ENCODE results near the gene CDH22.

The CDH22 gene

DNA sequence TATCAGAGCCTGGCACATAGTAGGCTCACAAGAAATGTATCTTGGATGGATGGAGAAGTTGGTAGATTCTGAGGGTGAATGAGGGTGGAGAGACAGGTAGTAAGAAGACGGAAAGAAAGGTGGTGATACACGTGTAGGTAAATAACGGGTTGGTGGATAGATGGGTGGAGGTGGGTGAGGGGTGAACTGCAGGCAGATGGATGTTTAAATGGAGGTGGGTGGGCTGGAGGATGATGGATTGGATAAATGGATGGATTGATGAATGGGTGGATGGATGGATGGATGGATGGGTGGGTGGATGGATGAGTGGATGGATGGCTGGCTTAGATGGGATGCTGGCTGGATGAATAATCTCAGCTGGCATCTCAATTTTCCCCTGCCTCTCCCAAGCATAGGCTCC lies 9.9 kb downstream of the CDH22 start:
- no peak for DNase-seq

DNA sequence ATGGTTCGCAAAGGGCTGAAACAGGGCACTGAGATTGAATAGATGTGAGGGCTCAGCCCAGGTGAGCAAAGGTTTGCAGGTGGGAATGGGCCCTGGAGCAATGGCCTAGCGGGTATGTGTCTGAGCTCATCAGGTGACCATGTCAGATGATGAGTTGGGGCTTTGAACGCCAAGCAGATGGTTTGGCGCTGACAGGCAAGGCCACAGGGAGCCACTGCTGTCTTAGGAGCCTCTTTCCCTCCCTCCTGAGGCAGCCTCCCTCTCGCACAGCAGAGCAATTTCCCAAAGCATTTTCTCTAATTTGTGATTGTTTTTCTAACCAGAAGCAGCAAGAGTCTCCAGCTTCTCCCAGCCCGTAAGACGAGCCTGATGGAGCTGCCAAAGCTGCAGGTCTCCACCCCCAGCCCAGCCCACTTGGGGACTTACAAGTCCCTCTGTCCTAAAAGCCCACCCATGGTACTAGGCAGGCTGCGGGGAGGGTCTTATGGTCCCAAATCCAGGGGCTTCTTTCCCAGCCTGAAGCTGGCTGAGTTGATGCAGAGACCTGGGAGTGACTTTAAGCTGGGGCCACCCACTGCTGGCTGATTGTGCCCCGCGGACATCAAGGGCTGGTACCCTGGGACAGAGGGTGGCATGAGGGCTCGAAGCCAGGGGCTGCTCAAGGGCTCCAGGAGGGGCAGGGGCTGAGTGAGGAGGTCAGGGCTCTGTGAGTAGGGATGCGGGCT lies 11.6 kb downstream of the CDH22 start:
- no peak for DNase-seq

DNA sequence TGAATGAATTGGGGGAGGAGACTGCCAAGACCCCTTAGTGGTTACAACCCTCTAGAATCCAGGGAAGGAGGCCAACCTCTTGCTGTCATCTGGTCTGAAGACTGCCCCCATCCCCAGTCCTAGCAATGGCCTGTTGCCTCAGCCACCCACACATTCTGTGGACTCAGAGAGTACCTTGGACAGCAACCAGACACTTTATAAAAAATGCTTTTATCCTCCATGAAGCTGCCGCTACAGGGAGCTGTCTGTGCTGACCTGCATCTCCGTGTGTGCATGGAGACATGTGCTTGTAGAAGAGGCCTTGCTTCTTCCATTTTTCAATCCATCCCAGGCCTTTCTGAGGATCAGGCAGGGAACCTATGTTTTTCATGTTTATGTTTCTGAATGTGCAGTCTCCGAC lies 15.2 kb downstream of the CDH22 start:
- peak in 1 of 5 experiments; percentile 29 for DNase-seq

DNA sequence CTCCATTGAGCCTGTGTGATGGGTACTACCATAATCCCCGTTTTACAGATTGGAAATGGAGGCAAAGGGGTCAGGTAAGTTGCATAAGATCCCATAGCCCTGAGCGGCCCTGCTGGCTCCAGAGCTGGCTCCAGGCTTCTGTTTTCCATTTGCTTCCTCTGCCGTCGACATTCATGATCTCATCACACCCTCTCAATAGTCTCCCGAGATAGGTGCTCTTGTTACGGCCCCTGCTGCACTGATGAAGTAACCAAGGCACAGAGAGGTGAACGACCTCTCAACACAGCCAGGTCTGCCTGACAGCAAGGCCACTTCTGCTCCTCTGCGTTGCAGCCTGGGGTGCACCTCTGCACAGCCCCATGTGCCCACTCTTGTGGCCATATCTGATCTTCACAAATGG lies 16.9 kb downstream of the CDH22 start:
- no peak for DNase-seq

DNA sequence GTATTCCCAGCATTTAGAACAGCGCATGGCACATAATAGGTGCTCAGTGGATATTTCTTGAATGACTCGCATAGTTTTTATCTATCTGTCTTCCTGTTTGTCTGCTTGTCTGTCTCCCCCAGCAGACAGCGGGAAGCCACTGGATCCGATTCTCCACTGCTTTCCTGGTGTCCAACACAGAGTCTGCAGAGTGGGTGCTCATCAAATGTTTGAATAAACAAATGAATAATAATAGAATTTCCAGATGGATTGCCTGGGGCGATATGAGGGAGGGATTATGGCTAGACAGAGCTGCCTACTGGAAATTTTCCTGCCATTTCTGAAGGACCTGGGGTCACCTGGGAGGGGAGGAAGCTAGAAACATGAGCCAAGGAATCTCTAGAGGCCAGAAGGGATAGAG lies 18.9 kb downstream of the CDH22 start:
- no peak for DNase-seq

DNA sequence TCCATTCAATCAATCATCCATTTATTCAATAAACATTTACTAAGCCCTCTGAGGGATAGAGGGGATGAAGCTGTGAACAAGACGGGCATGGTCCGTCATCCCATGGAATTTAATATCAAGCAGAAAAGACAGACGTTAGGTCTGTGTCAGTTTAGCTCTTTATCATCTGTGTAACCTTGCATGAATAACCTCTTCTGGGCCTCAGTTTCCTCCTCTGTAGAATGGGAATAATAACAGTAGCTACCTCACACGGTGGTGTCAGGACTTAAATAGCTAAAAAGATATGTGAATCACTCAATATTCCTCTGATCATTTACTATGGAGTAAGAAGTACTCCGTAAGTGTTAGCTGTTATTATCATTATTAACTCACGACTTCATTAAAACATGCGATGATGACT lies 21.3 kb downstream of the CDH22 start:
- no peak for DNase-seq

DNA sequence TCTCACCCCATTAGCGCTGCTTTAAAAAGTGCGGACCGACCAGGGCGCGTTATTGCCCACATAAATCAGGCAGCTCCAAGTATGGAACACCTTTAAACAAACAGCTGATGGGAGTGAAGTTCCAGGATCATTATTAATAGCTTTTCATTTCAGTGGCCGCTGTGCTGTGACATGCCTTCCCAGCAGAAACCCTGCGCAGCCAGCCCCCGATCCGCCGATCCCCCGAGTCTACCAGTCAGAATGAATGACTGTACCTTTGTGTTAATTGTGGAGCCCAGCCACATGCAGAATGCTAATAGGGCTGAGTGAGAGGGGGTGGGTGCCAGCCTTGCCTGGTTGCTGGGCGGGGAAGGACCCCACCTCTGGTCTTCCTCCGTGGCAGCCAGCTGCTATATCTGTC lies 21.9 kb downstream of the CDH22 start:
- DNase-seq, result no peak

DNA sequence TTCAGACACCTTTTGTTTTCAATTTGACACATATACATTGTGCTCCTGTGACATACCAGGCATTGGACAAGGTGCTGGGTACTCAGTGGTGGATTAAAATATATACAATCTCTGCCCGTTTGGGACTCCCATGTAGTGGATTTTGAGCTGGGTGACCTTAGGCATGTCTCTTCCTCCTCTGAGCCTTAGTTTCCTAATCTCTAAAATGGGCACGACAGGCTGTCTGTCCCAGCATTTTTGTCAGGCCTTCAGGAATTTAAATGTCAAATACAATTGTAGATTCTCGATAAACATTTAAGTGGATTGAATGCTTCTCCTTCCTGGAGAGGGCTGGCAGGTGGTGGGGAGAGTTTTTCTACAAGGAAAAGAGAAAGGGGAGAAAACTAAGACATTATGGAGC lies 22.6 kb downstream of the CDH22 start:
- DNase-seq, result no peak

DNA sequence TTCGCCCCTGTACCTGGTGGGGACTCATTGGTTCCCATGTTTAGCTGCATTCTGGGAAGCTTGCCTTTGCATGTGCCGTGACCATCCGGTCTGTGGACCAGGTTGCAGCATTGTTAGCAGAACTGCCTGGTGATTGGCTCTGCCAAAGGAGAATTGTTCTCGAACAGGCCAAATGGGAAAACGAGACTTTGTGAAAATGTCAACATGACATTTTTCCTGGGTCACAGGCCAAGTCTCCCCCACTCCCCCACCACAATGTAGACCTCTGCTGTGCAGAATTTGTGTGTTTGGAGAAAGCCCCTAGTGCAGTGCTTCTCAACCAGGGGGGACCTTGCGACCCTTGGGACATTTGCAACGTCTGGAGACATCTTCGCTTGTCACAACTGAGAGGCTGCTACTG lies 23.2 kb downstream of the CDH22 start:
- DNase-seq, result no peak

DNA sequence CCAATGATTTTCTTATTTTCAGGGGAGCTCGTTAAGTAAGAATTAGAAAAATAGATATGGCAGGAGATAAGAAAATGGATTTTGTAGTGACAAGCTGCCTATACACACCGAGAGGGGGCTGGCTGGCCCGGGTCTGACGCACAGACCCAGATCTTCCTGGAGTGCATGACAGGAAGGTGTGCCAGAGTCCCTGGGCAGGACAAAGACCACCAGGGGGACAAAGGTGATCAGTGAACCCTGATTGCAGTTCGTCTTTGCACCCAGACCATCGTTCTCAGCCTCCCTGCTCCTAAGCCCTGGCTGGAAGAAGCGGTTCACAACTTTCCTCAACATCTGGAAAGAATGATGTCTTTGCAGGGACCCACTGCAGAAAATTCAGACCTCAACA lies 24.3 kb downstream of the CDH22 start:
- DNase-seq, result no peak

DNA sequence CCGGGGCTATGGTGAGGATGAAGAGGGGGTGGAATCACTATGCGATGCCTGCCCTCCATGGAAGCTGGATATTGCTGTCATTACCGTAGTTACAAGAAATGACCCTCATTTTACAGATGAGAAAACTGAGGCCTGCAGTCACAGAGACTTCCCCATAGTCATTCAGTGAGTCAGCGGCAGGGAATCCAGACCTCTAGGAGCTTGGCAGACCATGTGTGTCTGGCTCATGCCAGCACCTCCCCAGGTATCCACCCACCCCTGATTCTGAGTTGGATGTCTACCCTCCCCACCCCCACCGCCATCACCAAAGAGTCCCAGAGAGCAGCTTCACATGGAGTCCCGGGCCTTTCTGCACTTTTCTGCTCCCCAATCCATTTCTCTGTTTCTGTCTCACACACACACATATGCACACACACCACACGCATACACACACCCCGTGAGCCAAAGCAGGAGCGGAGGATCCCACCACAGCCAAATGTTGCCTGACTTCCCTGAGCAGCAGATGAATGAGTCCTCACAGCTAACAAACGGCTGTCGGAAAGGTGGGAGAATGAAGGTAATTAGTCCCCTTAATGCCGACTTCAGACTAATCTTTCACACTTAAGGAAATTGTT lies 24.8 kb downstream of the CDH22 start:
- DNase-seq, result no peak

DNA sequence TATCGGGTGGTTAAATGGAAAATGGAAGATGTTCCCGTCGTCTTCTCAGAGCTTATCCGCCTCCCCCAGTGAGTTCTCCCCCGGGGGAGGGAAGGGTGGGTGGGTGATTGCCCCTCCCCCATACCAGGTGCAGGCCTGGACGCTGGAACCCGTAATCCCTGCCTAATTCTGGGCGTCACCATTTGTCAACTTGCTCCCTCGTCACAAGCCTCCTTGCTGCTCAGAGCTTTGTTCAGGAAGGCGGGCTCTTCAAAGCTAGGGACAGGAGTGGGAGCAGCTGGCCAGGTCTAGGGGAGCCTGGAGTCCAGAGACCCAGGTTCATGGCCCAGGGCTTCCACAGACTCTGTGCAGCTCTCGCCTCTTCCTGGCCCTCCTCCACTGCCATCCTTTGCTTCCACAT lies 25.6 kb downstream of the CDH22 start:
- no peak for DNase-seq

DNA sequence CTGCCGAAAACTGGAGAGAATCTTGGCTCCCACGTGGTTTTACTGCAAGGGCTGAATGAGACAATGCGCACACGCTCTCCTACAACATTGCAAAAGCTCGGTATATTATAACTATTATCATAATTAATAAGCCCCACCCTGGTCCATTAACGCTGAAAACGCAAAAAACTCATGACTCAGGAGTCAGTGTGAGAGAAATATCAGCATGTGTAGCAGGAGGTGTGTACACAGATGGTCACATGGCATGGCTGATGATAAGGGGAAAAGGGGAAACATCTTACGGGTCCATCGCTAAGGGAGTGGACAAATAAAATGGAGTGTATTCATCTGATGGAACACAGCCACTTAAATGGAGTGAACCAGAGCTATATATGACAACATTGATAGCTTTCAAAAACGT lies 29.2 kb downstream of the CDH22 start:
- no peak for DNase-seq

DNA sequence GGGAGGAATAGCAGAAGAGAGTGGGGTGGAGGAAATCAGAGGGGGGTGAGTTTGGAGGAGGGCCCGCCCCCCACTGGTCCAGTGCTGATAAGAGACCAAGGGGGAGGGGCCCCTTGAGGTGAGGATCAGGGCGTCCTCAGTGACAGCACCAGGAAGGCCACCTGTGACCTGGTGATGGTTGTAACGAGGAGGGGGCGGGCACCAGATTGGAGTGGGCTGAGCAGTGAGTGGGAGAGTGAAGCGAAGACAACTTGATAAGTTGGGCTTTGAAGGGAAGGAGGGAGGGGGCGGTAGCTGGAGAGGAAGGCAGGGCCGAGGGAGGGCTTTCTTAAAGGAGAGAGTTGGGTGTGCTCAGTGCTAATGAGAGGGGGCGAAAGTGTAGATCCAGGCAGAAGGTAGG lies 30.7 kb downstream of the CDH22 start:
- no peak for DNase-seq

DNA sequence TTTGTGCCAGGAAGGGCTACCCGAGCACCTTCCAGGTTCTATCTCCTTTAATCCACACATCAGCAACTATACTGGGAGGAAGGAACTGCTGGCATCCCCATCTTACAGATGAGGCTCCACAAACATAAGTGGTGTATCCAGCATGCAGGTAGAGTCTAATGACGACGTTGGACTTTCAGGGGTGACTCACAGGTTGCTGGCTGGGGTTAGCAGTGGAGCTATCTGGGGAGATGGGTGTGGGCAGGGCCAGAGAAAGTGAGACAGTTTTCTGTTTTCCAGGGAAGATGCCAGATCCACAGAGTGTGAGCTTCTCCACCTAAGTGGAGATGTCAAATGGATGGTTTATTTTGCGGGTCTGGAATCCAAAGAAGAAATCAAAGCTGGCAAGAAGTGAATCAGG lies 31.8 kb downstream of the CDH22 start:
- DNase-seq, result no peak

DNA sequence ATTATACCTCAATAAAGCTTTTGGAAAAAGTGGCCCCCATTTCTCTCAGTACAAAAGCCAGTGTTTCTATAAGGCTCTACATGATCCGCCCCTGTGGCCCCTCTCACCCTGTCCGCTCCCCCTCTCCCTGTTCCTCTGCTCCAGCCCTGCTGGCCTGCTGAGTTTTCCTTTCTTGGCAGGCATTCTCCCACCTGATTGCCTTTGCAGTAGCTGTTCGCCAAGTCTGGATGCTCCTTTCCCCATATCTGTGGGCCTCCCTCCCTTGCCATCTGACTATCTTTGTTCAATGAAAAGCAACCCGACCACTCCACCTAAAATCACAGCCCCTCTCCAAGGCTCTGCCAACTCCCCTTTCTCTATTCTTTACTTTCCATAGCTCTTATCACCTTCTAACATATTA lies 33.2 kb downstream of the CDH22 start:
- no peak for DNase-seq

DNA sequence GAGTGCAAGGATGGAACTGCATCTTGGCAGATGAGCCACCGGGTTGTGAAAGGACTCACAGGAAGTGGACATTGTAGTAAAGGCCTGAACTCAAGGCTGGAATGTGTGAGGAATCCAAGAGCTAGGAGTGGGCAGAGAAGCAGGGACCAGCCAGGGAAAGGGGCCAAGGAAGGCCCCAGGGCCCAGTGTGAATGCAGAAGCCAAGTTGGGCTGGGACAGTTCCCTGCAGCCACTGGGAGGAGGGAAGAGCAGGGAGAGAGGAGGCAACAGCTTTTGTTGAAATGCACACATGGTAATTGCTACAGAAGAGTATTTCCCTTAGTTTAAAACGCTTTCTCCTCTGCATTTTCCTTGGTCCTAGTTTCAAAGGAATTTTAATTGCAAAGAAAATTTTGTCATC lies 34.6 kb downstream of the CDH22 start:
- no peak for DNase-seq

DNA sequence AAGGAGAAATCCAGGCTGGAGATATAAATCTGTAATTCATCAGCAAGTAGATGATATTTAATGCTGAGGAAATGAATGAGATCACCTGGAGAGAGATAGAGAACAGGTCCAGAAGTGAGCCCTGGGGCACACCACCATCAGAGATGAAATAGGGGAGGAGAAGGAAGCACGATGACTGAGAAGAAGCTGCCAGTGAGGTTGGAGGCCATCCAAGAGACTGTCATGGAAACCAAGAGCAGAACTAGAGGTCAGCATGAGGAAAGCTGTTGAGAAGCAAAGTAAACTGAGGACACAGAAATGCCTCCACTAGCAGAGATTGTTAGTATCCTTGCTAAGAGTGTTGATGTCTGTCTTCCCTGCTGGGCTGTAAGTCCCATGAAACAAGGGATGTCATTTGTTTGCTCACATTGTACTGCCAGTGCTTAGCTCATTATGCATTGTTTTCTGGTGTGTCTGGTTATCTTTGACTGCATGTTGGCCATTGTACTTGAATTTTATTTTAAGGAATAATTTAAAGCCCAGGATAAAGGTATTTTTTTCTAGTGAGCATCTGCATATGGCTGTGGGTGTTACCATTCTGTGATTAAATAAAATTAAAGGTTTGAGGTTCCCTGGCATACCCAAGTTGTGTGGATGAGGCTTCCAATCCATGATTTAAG lies 35.8 kb downstream of the CDH22 start:
- DNase-seq, result no peak

DNA sequence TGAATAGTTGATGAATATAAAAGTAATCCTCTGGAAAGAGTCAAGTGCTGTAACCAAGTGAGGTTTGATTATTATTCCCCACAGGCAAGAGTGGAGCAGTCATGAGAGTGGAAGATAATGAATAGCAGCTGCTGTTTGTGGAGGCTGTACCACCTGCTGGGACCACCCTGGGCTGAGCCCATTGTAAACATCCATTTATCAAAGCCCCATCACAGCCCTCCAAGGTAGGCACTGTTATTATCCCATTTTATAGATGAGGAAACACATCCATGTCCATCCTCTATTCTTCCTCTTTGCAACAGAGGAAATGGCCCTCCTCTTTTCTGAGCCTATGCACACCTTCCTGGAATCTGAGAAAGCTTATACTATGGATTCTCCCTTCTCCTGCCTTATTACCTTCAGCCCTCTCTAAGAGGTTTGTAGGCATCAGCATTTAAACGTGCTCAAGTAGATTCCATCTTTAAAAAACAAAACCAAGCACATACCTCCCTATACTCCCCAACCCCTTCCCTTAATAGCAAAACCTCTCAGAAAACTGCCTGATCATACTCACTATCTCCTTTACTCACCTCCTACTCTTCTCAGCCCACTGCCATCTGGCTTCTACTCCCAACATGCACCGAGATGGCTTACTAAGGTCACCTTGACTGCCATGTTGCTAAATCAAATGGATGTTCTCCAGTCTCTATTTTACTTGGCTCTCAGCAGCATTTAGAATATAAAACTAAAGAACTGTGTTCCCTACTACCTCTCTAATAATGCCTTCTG lies 37.1 kb downstream of the CDH22 start:
- DNase-seq, result no peak

DNA sequence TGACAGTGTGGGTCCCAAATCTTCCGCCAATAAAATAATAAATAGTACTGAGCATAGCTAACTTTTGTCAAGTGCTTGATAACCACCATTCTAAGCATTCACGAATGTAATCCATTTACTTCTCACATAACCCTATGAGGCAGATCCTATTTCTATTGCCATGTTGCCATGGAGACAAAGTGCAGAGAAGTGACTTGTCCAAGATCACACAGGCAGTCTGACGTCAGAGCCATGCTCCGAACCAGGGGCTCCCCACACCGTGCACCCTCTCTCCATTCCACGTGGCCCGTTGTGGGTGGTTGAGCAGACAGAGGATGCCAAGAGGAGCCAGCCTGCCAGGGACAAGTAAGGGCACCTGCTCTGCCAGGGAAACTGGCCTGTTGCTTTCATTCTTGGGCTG lies 38.9 kb downstream of the CDH22 start:
- DNase-seq, result no peak

DNA sequence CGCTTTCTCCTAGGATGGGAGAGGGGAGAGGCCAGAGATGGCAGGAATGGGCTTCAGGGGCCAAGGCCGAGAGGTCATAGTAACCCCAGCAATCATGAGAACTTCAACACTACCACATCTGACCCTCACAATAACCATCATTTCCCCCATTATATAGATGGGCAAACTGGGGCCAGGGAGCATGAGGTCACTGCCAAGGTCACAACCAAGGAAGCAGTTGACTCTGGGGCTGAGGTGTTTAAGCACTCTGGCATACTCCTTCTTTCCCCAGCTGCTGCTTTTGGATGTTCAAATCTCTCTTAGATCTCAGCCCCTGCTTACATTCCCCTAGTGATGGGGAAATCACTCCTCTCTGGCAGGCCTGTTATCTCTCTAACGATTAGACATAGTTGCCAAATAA lies 39.6 kb downstream of the CDH22 start:
- DNase-seq, result no peak

DNA sequence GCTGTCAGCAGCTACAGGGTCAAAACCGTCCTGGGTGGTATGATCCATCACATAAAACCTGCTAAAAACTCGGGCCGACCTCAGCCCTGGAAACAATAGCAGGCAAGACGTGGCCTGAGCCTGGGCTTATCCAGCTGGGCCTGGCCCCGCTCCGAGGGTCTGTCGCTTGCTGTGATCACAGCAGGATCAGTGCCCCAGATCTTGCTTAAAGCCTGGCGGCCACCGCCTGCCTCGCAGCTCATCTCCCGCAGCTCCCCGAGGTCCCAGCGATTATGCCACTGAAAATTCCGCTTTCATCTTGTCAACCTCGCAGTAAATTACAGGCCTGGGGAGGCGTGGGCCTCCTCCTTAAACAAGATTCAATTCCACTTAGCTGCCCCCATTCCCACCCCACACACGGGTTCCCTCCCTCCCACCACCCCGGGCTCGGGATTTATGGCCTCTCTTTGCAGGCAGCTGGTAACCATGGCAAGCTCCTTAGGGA lies 40.1 kb downstream of the CDH22 start:
- no peak for DNase-seq

Measured in T-helper 2 cell (primary cell).